ENCODE measurements around the gene GRIP2. TPM values are rescaled to one million over a fixed set of nuclear protein-coding genes. Genes with fewer than 3 reads are reported as not detected.
A peak's percentile ranks its signal among the peaks of the same experiment; 100 is the strongest.

GRIP2 gene
- total RNA-seq (not detected), polyA plus RNA-seq (not detected)

DNA sequence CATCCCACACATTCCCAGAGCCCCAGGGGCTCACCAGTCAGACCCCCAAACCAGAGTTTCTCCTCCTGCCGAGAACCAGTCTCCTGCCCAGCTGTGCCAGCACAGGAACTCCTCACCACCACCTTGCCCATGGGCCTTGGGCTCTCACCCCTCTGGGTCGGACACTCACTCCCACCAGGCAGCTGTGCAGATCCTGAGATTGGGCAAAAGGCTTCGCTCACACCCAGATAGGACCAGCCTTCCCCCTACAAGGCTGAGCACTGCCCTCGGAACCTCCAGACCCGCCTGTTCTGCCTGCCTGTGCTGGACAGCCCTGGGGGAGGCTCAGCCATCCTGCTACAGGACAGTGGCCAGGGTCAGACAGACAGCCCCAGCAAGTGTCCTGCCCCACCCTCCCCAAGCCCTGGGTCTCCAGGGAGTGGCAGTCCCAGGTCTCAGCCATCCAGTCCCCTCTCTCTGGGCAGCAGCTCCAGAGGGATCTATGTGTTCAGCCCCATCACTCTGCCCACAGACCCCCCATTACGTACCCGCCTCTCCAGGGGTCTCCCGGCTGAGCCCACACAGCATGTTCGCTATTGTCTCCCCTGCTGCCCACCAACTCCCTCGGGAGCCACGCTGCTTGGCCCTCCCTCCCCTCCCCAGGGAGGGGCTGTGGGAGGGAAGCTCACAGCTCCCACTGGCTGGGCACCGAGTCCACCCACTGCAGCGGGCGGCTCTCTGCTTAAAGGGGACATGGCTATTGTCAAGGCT is at the start of gene GRIP2:
Gene GRIP2, minus strand, starts transcription at position 601 of the 750 bp plus-strand sequence. Its CDS starts 34 bp downstream, at position 567.
- H3K36me3 Mint-ChIP-seq = no peaks in the 10 kb centered on the region
- no peaks in the 10 kb centered on the region for H3K4me1 Mint-ChIP-seq
- no peaks in the 10 kb centered on the region for H3K27me3 ChIP-seq (ENCODE audit: insufficient read depth, low read length, poor library complexity, severe bottlenecking)
- ChIA-PET POLR2A (no interaction called here), CTCF (interaction anchor here (1.2 to 1.8 kb wide), 2 partner anchors 8 to 14 kb away, joined by 3 to 7 read pairs; no protein-coding TSS in a partner anchor)
- no peak within 1 kb of the TSS for H3K4me3 Mint-ChIP-seq
- H3K4me3 ChIP-seq (ENCODE audit: low read length) = no peak within 1 kb of the TSS
- peak in 1 of 5 donors; percentile 21 for DNase-seq
- no peaks in the 10 kb centered on the region for H3K4me1 ChIP-seq (ENCODE audit: insufficient read depth, low read length)
- no peaks in the 10 kb centered on the region for H3K9me3 ChIP-seq (ENCODE audit: low read length)
- no peak within 1 kb of the TSS for H3K27ac ChIP-seq (ENCODE audit: low read depth, low read length)
- H3K27me3 Mint-ChIP-seq = peaks cover 7 to 17% of the 10 kb centered on the region in 2 donors
- no peaks in the 10 kb centered on the region for H3K9me3 Mint-ChIP-seq
- peak within 1 kb of the TSS in 1 of 8 donors; percentile 35 for H3K27ac Mint-ChIP-seq
- no peaks in the 10 kb centered on the region for H3K36me3 ChIP-seq (ENCODE audit: insufficient read depth, low read length)

GRCh38 chr3:14588425-14589112 is 48.4 kb upstream of the GRIP2 start:
- ChIA-PET POLR2A (no interaction called here), CTCF (no interaction called here)
- Mint-ChIP-seq H3K36me3 (no peaks in the 10 kb centered on the region), H3K4me3 (no peak overlapping the region), H3K27ac (peak overlapping the region in 1 of 8 donors; percentile 67), H3K9me3 (no peaks in the 10 kb centered on the region), H3K4me1 (no peaks in the 10 kb centered on the region), H3K27me3 (peaks cover 36 to 56% of the 10 kb centered on the region in 2 donors)
- Histone ChIP-seq H3K36me3 (ENCODE audit: insufficient read depth, low read length) (no peaks in the 10 kb centered on the region), H3K27me3 (ENCODE audit: insufficient read depth, low read length, poor library complexity, severe bottlenecking) (no peaks in the 10 kb centered on the region), H3K4me3 (ENCODE audit: low read length) (no peak overlapping the region), H3K4me1 (ENCODE audit: insufficient read depth, low read length) (no peaks in the 10 kb centered on the region), H3K9me3 (ENCODE audit: low read length) (no peaks in the 10 kb centered on the region), H3K27ac (ENCODE audit: low read depth, low read length) (no peak overlapping the region)
- no peak for DNase-seq

DNA sequence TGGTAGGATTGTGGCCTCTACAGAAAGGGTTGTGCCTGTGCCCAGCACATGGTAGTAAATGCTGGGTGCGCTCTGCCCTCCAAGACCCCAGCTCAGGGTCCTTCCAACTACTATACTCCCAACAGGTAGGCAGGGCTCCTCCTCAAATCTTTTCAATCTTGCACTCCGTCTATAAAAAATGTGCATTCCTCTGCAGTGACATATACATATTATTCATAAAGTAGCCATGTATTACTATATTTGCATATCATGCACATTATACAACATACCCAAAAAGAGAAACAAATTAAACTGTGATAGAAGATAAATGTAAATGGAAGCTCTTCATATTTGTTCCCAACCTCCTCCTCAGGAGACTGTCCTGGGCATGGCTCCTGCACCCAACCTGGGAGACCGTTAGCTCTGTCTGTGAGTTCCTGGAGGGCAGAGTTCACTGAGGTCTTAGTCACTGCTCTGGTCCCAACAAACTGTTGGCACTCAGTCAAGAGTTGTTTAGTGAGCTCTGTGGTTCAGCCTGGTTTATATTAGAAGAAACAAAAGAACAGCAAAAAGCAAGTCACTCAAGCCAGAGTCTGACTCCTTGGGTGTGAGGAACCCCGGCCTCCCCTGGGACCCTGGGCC is 47.7 kb upstream of the GRIP2 start:
- no peak for DNase-seq
- no peak overlapping the region for H3K4me3 ChIP-seq (ENCODE audit: low read length)
- no peak overlapping the region for H3K27ac Mint-ChIP-seq
- H3K36me3 ChIP-seq (ENCODE audit: insufficient read depth, low read length) = no peaks in the 10 kb centered on the region
- no peaks in the 10 kb centered on the region for H3K4me1 Mint-ChIP-seq
- POLR2A ChIA-PET = no interaction called here
- H3K36me3 Mint-ChIP-seq = no peaks in the 10 kb centered on the region
- no peak overlapping the region for H3K4me3 Mint-ChIP-seq
- no peaks in the 10 kb centered on the region for H3K4me1 ChIP-seq (ENCODE audit: insufficient read depth, low read length)
- peaks cover 34 to 49% of the 10 kb centered on the region in 2 donors for H3K27me3 Mint-ChIP-seq
- CTCF ChIA-PET = no interaction called here
- H3K27me3 ChIP-seq (ENCODE audit: insufficient read depth, low read length, poor library complexity, severe bottlenecking) = no peaks in the 10 kb centered on the region
- no peak overlapping the region for H3K27ac ChIP-seq (ENCODE audit: low read depth, low read length)
- H3K9me3 ChIP-seq (ENCODE audit: low read length) = no peaks in the 10 kb centered on the region
- H3K9me3 Mint-ChIP-seq = no peaks in the 10 kb centered on the region

DNA sequence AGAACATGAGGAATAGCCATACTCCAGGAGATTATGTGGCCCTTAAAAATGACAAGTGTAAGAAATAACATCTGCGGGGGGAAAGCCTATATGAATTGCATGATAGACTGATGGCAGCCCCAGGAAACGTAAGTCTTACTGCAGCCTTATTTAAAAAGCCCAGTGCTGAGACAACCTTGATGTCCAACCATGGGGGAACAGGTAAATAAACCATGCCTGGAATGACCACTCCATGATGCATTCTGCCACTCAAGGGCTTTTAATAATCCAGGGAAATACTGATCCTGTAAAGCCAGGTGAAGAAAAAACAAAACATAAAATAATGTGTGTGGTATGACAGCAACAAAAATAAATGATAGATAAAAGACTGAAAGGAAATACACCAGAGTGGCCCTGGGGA is 46.5 kb upstream of the GRIP2 start:
- H3K9me3 ChIP-seq (ENCODE audit: low read length) = no peaks in the 10 kb centered on the region
- H3K36me3 ChIP-seq (ENCODE audit: insufficient read depth, low read length) = no peaks in the 10 kb centered on the region
- DNase-seq = no peak
- H3K4me1 ChIP-seq (ENCODE audit: insufficient read depth, low read length) = no peaks in the 10 kb centered on the region
- H3K36me3 Mint-ChIP-seq = no peaks in the 10 kb centered on the region
- peaks cover 32 to 48% of the 10 kb centered on the region in 2 donors for H3K27me3 Mint-ChIP-seq
- no peak overlapping the region for H3K27ac Mint-ChIP-seq
- POLR2A ChIA-PET = no interaction called here
- H3K4me3 Mint-ChIP-seq = no peak overlapping the region
- CTCF ChIA-PET = no interaction called here
- H3K4me1 Mint-ChIP-seq = no peaks in the 10 kb centered on the region
- no peaks in the 10 kb centered on the region for H3K9me3 Mint-ChIP-seq
- no peaks in the 10 kb centered on the region for H3K27me3 ChIP-seq (ENCODE audit: insufficient read depth, low read length, poor library complexity, severe bottlenecking)
- H3K4me3 ChIP-seq (ENCODE audit: low read length) = no peak overlapping the region
- no peak overlapping the region for H3K27ac ChIP-seq (ENCODE audit: low read depth, low read length)

- Mint-ChIP-seq H3K4me3 (no peak overlapping the region), H3K27me3 (peaks cover 20 to 39% of the 10 kb centered on the region in 2 donors), H3K4me1 (no peaks in the 10 kb centered on the region), H3K9me3 (no peaks in the 10 kb centered on the region), H3K27ac (no peak overlapping the region), H3K36me3 (no peaks in the 10 kb centered on the region)
- ChIA-PET CTCF (no interaction called here), POLR2A (no interaction called here)
- H3K27ac ChIP-seq (ENCODE audit: low read depth, low read length) = no peak overlapping the region
- no peak for DNase-seq
- no peaks in the 10 kb centered on the region for H3K9me3 ChIP-seq (ENCODE audit: low read length)
- H3K27me3 ChIP-seq (ENCODE audit: insufficient read depth, low read length, poor library complexity, severe bottlenecking) = no peaks in the 10 kb centered on the region
- H3K4me3 ChIP-seq (ENCODE audit: low read length) = no peak overlapping the region
- no peaks in the 10 kb centered on the region for H3K36me3 ChIP-seq (ENCODE audit: insufficient read depth, low read length)
- H3K4me1 ChIP-seq (ENCODE audit: insufficient read depth, low read length) = no peaks in the 10 kb centered on the region
Observed at GRCh38 chr3:14583548-14584091, 43.5 kb upstream of the GRIP2 start.

- H3K9me3 ChIP-seq (ENCODE audit: low read length) = no peaks in the 10 kb centered on the region
- no peak overlapping the region for H3K4me3 ChIP-seq (ENCODE audit: low read length)
- H3K4me3 Mint-ChIP-seq = no peak overlapping the region
- CTCF ChIA-PET = no interaction called here
- no peak overlapping the region for H3K27ac Mint-ChIP-seq
- no peak for DNase-seq
- no peaks in the 10 kb centered on the region for H3K27me3 ChIP-seq (ENCODE audit: insufficient read depth, low read length, poor library complexity, severe bottlenecking)
- no peaks in the 10 kb centered on the region for H3K36me3 Mint-ChIP-seq
- no peak overlapping the region for H3K27ac ChIP-seq (ENCODE audit: low read depth, low read length)
- no peaks in the 10 kb centered on the region for H3K9me3 Mint-ChIP-seq
- POLR2A ChIA-PET = no interaction called here
- peaks cover 18 to 41% of the 10 kb centered on the region in 2 donors for H3K27me3 Mint-ChIP-seq
- H3K36me3 ChIP-seq (ENCODE audit: insufficient read depth, low read length) = no peaks in the 10 kb centered on the region
- H3K4me1 Mint-ChIP-seq = no peaks in the 10 kb centered on the region
- no peaks in the 10 kb centered on the region for H3K4me1 ChIP-seq (ENCODE audit: insufficient read depth, low read length)
Observed at GRCh38 chr3:14582045-14582410, 41.9 kb upstream of the GRIP2 start.

DNA sequence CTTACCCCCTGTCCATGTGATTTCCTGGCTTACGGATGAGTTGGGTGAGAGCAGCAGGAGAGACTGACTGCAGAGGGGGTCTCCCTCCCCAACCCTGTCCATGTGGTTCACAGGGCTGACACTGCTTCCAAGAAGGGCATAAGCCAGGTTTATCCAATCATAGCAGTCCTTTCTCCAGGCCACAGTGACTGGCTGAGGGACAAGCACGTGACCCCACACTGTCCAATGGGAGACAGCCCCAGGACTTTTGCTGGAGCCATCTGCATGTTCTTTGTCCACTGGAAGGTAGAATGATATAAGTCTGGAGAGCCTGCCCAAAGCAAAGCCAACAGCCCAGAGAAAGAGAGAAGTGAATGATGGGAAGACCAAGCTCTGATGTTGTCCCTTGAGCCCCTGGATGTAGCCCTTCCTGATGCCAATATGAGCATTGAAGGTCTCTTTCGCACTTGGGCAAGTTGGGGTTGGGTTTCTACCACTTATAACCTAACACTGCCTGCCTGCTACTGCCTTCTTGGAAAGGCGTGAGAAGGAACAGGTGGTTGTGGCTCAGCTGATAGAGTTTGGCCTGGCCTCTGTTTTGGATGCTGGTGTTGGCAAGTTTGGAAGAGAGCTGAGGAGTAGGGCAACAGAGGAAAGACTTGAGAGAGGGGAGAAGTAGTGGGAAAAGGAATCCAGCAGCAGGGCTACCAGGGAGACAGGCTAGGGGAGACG is 41.3 kb upstream of the GRIP2 start:
- Mint-ChIP-seq H3K36me3 (no peaks in the 10 kb centered on the region), H3K4me1 (no peaks in the 10 kb centered on the region), H3K9me3 (no peaks in the 10 kb centered on the region), H3K4me3 (no peak overlapping the region), H3K27me3 (peaks cover 18 to 40% of the 10 kb centered on the region in 2 donors), H3K27ac (no peak overlapping the region)
- H3K9me3 ChIP-seq (ENCODE audit: low read length) = no peaks in the 10 kb centered on the region
- ChIA-PET POLR2A (no interaction called here), CTCF (no interaction called here)
- no peaks in the 10 kb centered on the region for H3K36me3 ChIP-seq (ENCODE audit: insufficient read depth, low read length)
- DNase-seq = no peak
- no peak overlapping the region for H3K4me3 ChIP-seq (ENCODE audit: low read length)
- no peak overlapping the region for H3K27ac ChIP-seq (ENCODE audit: low read depth, low read length)
- H3K27me3 ChIP-seq (ENCODE audit: insufficient read depth, low read length, poor library complexity, severe bottlenecking) = no peaks in the 10 kb centered on the region
- H3K4me1 ChIP-seq (ENCODE audit: insufficient read depth, low read length) = no peaks in the 10 kb centered on the region

DNA sequence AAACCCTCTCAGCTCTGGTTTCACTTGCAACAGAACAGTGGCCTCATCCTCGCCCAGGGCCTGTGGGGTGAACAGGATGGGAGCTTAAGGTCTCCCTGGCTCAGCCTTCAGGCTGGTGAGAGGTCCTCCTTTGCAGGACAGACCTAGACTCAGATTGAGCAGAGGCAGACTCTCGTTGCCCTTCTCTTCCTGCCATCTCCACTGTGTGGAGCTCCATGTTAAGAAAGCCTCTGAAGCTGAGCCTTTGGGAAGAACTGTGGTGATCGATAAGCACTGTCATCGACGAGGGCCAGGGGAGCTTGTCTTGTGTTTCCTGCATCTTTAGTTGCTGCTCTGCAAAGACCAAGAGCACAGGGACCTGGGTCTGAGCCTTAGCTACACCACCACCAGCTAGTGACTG is 37.8 kb upstream of the GRIP2 start:
- Histone ChIP-seq H3K4me1 (ENCODE audit: insufficient read depth, low read length) (no peaks in the 10 kb centered on the region), H3K4me3 (ENCODE audit: low read length) (no peak overlapping the region), H3K27ac (ENCODE audit: low read depth, low read length) (no peak overlapping the region), H3K36me3 (ENCODE audit: insufficient read depth, low read length) (no peaks in the 10 kb centered on the region), H3K27me3 (ENCODE audit: insufficient read depth, low read length, poor library complexity, severe bottlenecking) (no peaks in the 10 kb centered on the region), H3K9me3 (ENCODE audit: low read length) (no peaks in the 10 kb centered on the region)
- CTCF ChIA-PET = no interaction called here
- H3K27me3 Mint-ChIP-seq = peaks cover 2 to 33% of the 10 kb centered on the region in 2 donors
- no peaks in the 10 kb centered on the region for H3K36me3 Mint-ChIP-seq
- no peaks in the 10 kb centered on the region for H3K4me1 Mint-ChIP-seq
- no peaks in the 10 kb centered on the region for H3K9me3 Mint-ChIP-seq
- DNase-seq = no peak
- H3K27ac Mint-ChIP-seq = no peak overlapping the region
- no peak overlapping the region for H3K4me3 Mint-ChIP-seq
- POLR2A ChIA-PET = no interaction called here

Measured in CD8-positive, alpha-beta memory T cell (primary cell).